ENCODE measurements around the gene P2RY2.

GRCh38 chr11:73233692-73234470 lies 15.8 kb downstream of the P2RY2 start:
- no peak for TF ChIP-seq CTCF (IDR thresholded peaks at IDR 0.05; ENCODE audit: low read depth, low read length, missing input control)
- TF ChIP-seq MAX (IDR thresholded peaks at IDR 0.05) = no peak
- no peak for TF ChIP-seq RXRA (IDR thresholded peaks at IDR 0.05)
- TF ChIP-seq TAF1 (conservative IDR thresholded peaks at IDR 0.05) = no peak
- no peak for TF ChIP-seq REST (IDR thresholded peaks at IDR 0.05)
- TF ChIP-seq SP1 (IDR thresholded peaks at IDR 0.05) = no peak
- TF ChIP-seq ATF3 (IDR thresholded peaks at IDR 0.05) = no peak

Data from liver (tissue), 3 donors.